Ovary (tissue), 9 donors: ENCODE results near the gene CAV2. TPM values are rescaled to one million over a fixed set of nuclear protein-coding genes. Genes with fewer than 3 reads are reported as not detected.
"Not testable (repeated sequence)": the region's sequence is repeated elsewhere in the genome, so short reads cannot be mapped to it uniquely, and the experiment has no call there.

ENCODE experiments used
- DNase-seq, 5 donors: peaks; one replicate each; pipeline ENCODE4 v3.0.0-alpha.2; 2019 to 2020
- H3K27ac ChIP-seq, 2 donors: fragments of 200-600 bp; one replicate each; pipeline versions ENCODE4 v1.5.1 to v1.8.0; 2019 to 2022
- H3K27me3 ChIP-seq: fragments of 200-600 bp; one replicate; pipeline ENCODE4 v1.8.0; 2022
- H3K36me3 ChIP-seq: fragments of 200-600 bp; sonication (generic); one replicate; pipeline ENCODE4 v1.5.1; 2019
- H3K4me1 ChIP-seq: one replicate; pipeline ENCODE4 v1.8.1; 2013; ENCODE audit warnings: mild to moderate bottlenecking, moderate library complexity; ENCODE audit not compliant: insufficient read depth
- H3K4me3 ChIP-seq: fragments of 200-600 bp; sonication (generic); one replicate; pipeline ENCODE4 v1.5.1; 2017
- H3K9me3 ChIP-seq, 2 donors: fragments of 200-600 bp in 1 of 2; sonication (generic) in 1 of 2; one replicate each; pipeline versions ENCODE4 v1.5.1 to v1.8.1; 2013 to 2019; ENCODE audit warnings: mild to moderate bottlenecking in 1 of 2, moderate library complexity in 1 of 2
- CTCF ChIP-seq, 3 donors: fragments of 450-650 bp in 2 of 3; fragments of 200-600 bp in 1 of 3; IDR thresholded peaks; one replicate each; pipeline versions ENCODE4 v1.5.1 to v1.8.0; 2016 to 2022; ENCODE audit warnings: antibody characterized with exemption in 3 of 3, mild to moderate bottlenecking in 1 of 3
- EP300 ChIP-seq: sonication (generic); formaldehyde crosslinking; IDR thresholded peaks from one replicate; pipeline ENCODE4 v1.6.1; 2017; ENCODE audit warnings: antibody characterized with exemption
- POLR2A ChIP-seq: fragments of 450-650 bp; IDR thresholded peaks from one replicate; pipeline ENCODE4 v1.6.1; 2017; ENCODE audit warnings: antibody characterized with exemption, mild to moderate bottlenecking, moderate library complexity
- WGBS, 3 donors: extraction: QIAGEN DNeasy Blood & Tissue Kit in 1 of 3; methylation state at CpG; one replicate each; pipeline versions ENCODE4 v1.1.5 to v1.1.7; 2013 to 2017; 5-methylcytosine and 5-hydroxymethylcytosine counted together
- intact Hi-C, 4 donors: fragments of 100-400 bp; cut with DNase I; formaldehyde crosslinking; loops; one replicate each; pipeline versions ENCODE4 v1.11.0 to v1.15.1; 2022 to 2023
- polyA plus RNA-seq, 2 donors: library from polyadenylated mRNA; stranded (reverse); fragments of 200-250 nt in 1 of 2; fragments of 350-450 nt in 1 of 2; fragmentation: Illumina TruSeq in 1 of 2; extraction: RNeasy Lipid Tissue Mini Kit (QIAGEN cat#74804) in 1 of 2; gene quantifications; one replicate each; pipeline ENCODE4 v1.2.3, GENCODE V29; 2013 to 2014
- total RNA-seq, 7 donors: library from RNA; depleted of rRNA in 2 of 7; stranded (reverse); fragments of >200 nt in 2 of 7; fragmentation: NEBNext Ultra II Directional in 3 of 7; extraction: Animal tissue kit (Norgen Biotek cat#: 25700) in 3 of 7; gene quantifications; one replicate each; pipeline versions ENCODE4 v1.1.0 to v1.2.4, GENCODE V29; 2016 to 2023
- donor health status: DM: no; HTN: no; CAD: no; lungs with moderate emphysema.
- donor health status: DM: no; HTN: no; CAD: no.
- donor health status: Bipolar disorder and iron deficiency.
- donor health status: DM: yes; HTN: yes; CAD: no.
- donor health status: DM: no; HTN: no; CAD: no.
- donor health status: DM: yes; HTN: yes; CAD: no.

CAV2 gene
- total and polyA plus RNA-seq, 9 donors = 38.0 to 110 (median 53.7) TPM

- no peak for DNase-seq
- Histone ChIP-seq H3K27me3 (no peaks in the 10 kb centered on the region), H3K36me3 (no peaks in the 10 kb centered on the region), H3K27ac (no peak overlapping the region), H3K4me1 (no peaks in the 10 kb centered on the region), H3K9me3 (no peaks in the 10 kb centered on the region), H3K4me3 (no peak overlapping the region)
- intact Hi-C loops = no loop called here
- 81 to 91% (median 85%) methylated on average over 2 of the region's 2 CpGs for WGBS, 3 donors
- TF ChIP-seq POLR2A (no peak), CTCF (IDR thresholded peaks at IDR 0.05) (no peak), EP300 (no peak)
Observed at GRCh38 chr7:116465125-116465524, 34.4 kb upstream of the CAV2 start.

- H3K36me3 ChIP-seq = no peaks in the 10 kb centered on the region
- H3K9me3 ChIP-seq = no peaks in the 10 kb centered on the region
- DNase-seq = no peak
- no peak overlapping the region for H3K27ac ChIP-seq
- no peaks in the 10 kb centered on the region for H3K4me1 ChIP-seq
- 86 to 89% (median 89%) methylated on average over 2 of the region's 2 CpGs for WGBS, 3 donors
- no peaks in the 10 kb centered on the region for H3K27me3 ChIP-seq
- no peak overlapping the region for H3K4me3 ChIP-seq
- intact Hi-C loops = no loop called here
- TF ChIP-seq POLR2A (no peak), EP300 (no peak)
Observed at GRCh38 chr7:116468534-116468933, 31.0 kb upstream of the CAV2 start.

GRCh38 chr7:116477625-116478024 is 21.9 kb upstream of the CAV2 start:
- Histone ChIP-seq H3K27ac (no peak overlapping the region), H3K4me3 (no peak overlapping the region), H3K4me1 (no peaks in the 10 kb centered on the region), H3K9me3 (no peaks in the 10 kb centered on the region), H3K36me3 (no peaks in the 10 kb centered on the region), H3K27me3 (no peaks in the 10 kb centered on the region)
- WGBS, 3 donors = 97 to 100% (median 97%) methylated on average over 1 of the region's 1 CpG
- DNase-seq = no peak
- intact Hi-C loops = no loop called here
- TF ChIP-seq EP300 (no peak), POLR2A (no peak), CTCF (IDR thresholded peaks at IDR 0.05) (no peak)

GRCh38 chr7:116478834-116479233 is 20.7 kb upstream of the CAV2 start:
- no peaks in the 10 kb centered on the region for H3K36me3 ChIP-seq

DNA sequence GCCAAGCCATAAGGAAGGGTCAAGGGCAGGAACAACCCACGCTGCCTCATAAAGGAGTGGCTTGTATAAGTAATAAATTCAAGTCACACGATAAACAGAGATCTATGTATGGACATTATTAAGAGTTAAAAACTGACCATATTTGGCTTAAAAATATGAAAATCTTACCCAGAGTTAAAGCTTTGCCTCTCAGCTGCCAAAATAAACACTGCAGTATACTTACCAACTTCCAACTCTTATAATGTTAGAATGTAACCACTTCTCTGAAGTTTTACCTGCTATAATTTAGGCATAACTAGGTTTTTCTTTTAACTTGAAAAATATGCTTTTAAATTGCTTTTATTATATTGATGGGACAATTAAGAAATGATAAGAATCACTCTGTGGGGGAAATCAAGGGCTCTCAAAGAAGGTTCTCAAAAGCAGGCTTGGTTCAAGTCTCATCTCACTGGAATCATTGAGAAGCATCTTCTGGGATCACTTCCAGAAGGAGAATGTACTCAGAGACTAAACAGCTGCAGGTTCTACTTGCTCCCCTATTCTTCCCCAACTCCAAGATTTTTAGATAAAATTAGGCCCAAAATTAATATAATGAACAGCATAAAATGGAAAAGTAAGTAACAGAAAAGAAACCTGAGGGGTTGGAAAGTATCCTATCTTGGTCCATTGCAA is 16.1 kb upstream of the CAV2 start:
- 43 to 57% (median 52%) methylated on average over 2 of the region's 2 CpGs for WGBS, 3 donors
- H3K27ac ChIP-seq = no peak overlapping the region
- peaks cover 1% of the 10 kb centered on the region for H3K4me1 ChIP-seq
- TF ChIP-seq CTCF (IDR thresholded peaks at IDR 0.05) (no peak), EP300 (no peak), POLR2A (no peak)
- H3K9me3 ChIP-seq = no peaks in the 10 kb centered on the region
- no peak overlapping the region for H3K4me3 ChIP-seq
- no peaks in the 10 kb centered on the region for H3K36me3 ChIP-seq
- intact Hi-C loops = no loop called here
- no peak for DNase-seq
- no peaks in the 10 kb centered on the region for H3K27me3 ChIP-seq

More at GRCh38 chr7:116478834-116479233, 20.7 kb upstream of the CAV2 start:
- H3K27ac ChIP-seq = no peak overlapping the region
- no peak overlapping the region for H3K4me3 ChIP-seq
- TF ChIP-seq POLR2A (no peak), EP300 (no peak)
- no peaks in the 10 kb centered on the region for H3K27me3 ChIP-seq
- intact Hi-C loops = no loop called here
- 80 to 85% (median 82%) methylated on average over 2 of the region's 2 CpGs for WGBS, 3 donors
- no peak for DNase-seq
- H3K4me1 ChIP-seq = peaks cover 1% of the 10 kb centered on the region
- H3K9me3 ChIP-seq = no peaks in the 10 kb centered on the region

- H3K4me1 ChIP-seq, H3K9me3 ChIP-seq, H3K27me3 ChIP-seq, intact Hi-C loops, H3K27ac ChIP-seq, DNase-seq, H3K36me3 ChIP-seq, H3K4me3 ChIP-seq: not testable (repeated sequence)
- WGBS, 3 donors = 98 to 99% (median 99%) methylated on average over 4 of the region's 4 CpGs
Observed at GRCh38 chr7:116484389-116484788, 15.1 kb upstream of the CAV2 start.
